GM12878 (cell line): ENCODE results near the gene FAM118B. TPM values are rescaled to one million over a fixed set of nuclear protein-coding genes. Genes with fewer than 3 reads are reported as not detected.
A peak's percentile ranks its signal among the peaks of the same experiment; 100 is the strongest.

Source experiments
- ATAC-seq: fragments of 200-7000 bp; cut with Tn5 transposase; 3 replicates; pipeline ENCODE4 v1.9.1; 2020; ENCODE audit warnings: mild to moderate bottlenecking, moderate library complexity
- BruUV-seq: library from RNA; stranded (reverse); fragments of 400-500 nt; replicated peaks from 2 replicates; lab custom pipeline; 2021; lab: Mats Ljungman, UMichigan
- CTCF ChIA-PET: fragments of 300-600 bp; sonication (Branson Sonifier 250); formaldehyde crosslinking; extraction: SDS; loops from one replicate; lab custom pipeline; 2021; ENCODE audit warnings: inconsistent platforms; lab: Yijun Ruan, JAX
- POLR2A ChIA-PET: fragments of 350-600 bp; formaldehyde crosslinking; extraction: SDS; loops from one replicate; lab custom pipeline; 2021; ENCODE audit warnings: inconsistent platforms; lab: Charles Lee
- RAD21 ChIA-PET: fragments of 300-600 bp; sonication (Branson Sonifier 250); formaldehyde crosslinking; loops from one replicate; lab custom pipeline; 2023; ENCODE audit warnings: antibody characterized with exemption; ENCODE audit not compliant: unreplicated experiment; lab: Charles Lee
- SMC1A ChIA-PET: fragments of 300-600 bp; sonication (Branson Sonifier 250); formaldehyde crosslinking; loops from one replicate; lab custom pipeline; 2023; ENCODE audit not compliant: unreplicated experiment, uncharacterized antibody; lab: Charles Lee
- DNase-seq: peaks from one replicate; pipeline ENCODE4 v3.0.0-alpha.2; 2011; ENCODE audit warnings: low read depth, low spot score
- FAIRE-seq: peaks from 3 replicates; lab custom pipeline; 2011; peaks lifted over from hg19 to GRCh38; lab: Jason Lieb, UNC
- H2AFZ ChIP-seq: 2 replicates; pipeline ENCODE4 v1.6.0; 2011; ENCODE audit warnings: low read depth, low read length, control low read depth; ENCODE audit not compliant: control insufficient read depth
- H3K27ac ChIP-seq: 2 replicates; pipeline ENCODE4 v1.5.1; 2011; ENCODE audit warnings: control low read depth; ENCODE audit not compliant: control insufficient read depth, insufficient read depth
- H3K27me3 ChIP-seq, 2 experiments: replicated peaks in 1 of 2; 2 replicates each; pipeline versions ENCODE4 v1.6.0 to v1.6.1; 2011; ENCODE audit warnings: low read length in 1 of 2; ENCODE audit not compliant: control insufficient read depth in 2 of 2, insufficient read depth in 2 of 2
- H3K36me3 ChIP-seq, 2 experiments: 2 replicates each; pipeline ENCODE4 v1.5.1; 2011; ENCODE audit warnings: low read length in 1 of 2; ENCODE audit not compliant: control insufficient read depth in 2 of 2, insufficient read depth in 2 of 2
- H3K4me1 ChIP-seq: 2 replicates; pipeline ENCODE4 v1.6.1; 2011; ENCODE audit warnings: mild to moderate bottlenecking, low read length, moderate library complexity, mixed read lengths; ENCODE audit not compliant: control insufficient read depth, insufficient read depth
- H3K4me2 ChIP-seq: 2 replicates; pipeline ENCODE4 v1.6.0; 2011; ENCODE audit warnings: control low read depth; ENCODE audit not compliant: control insufficient read depth, insufficient read depth
- H3K4me3 ChIP-seq: fragments of 200-600 bp; sonication (generic); 2 replicates; pipeline ENCODE4 v1.5.1; 2016
- H3K79me2 ChIP-seq: 2 replicates; pipeline ENCODE4 v1.6.0; 2011; ENCODE audit warnings: low read length; ENCODE audit not compliant: control insufficient read depth, insufficient read depth
- H3K9ac ChIP-seq: 2 replicates; pipeline ENCODE4 v1.8.0; 2011; ENCODE audit warnings: low read length, control low read depth, mixed read lengths; ENCODE audit not compliant: control insufficient read depth, insufficient read depth
- H3K9me3 ChIP-seq: replicated peaks from 3 replicates; pipeline ENCODE4 v1.5.1; 2011; ENCODE audit warnings: mild to moderate bottlenecking, low read length; ENCODE audit not compliant: control insufficient read depth, insufficient read depth
- H4K20me1 ChIP-seq: 2 replicates; pipeline ENCODE4 v1.6.0; 2011; ENCODE audit not compliant: control insufficient read depth, insufficient read depth
- CBFB ChIP-seq: IDR thresholded peaks from 2 replicates; pipeline ENCODE4 v1.6.1; 2016; ENCODE audit warnings: antibody characterized with exemption, low read depth
- HDAC2 ChIP-seq: fragments of 200-600 bp; sonication (generic); IDR thresholded peaks from 2 replicates; pipeline ENCODE4 v1.6.1; 2017
- JUND ChIP-seq: IDR thresholded peaks from 2 replicates; pipeline ENCODE4 v1.6.1; 2012; ENCODE audit warnings: low read depth, mild to moderate bottlenecking, low read length, improper control_type of control experiment, moderate library complexity
- WGBS: methylation state at CpG from one replicate; pipeline ENCODE4 v1.1.6; 2016; ENCODE audit warnings: low lambda C conversion rate; ENCODE audit not compliant: insufficient replicate concordance, insufficient coverage; ENCODE audit errors: missing lambda C conversion rate; 5-methylcytosine and 5-hydroxymethylcytosine counted together
- in situ Hi-C: fragments of 300-500 bp; cut with MboI; formaldehyde crosslinking; loops from 9 replicates; pipeline ENCODE4 v1.14.3; 2018; ENCODE audit warnings: mixed read lengths
- intact Hi-C: fragments of 100-400 bp; cut with micrococcal nuclease; formaldehyde crosslinking; loops from one replicate; pipeline ENCODE4 v1.14.2; 2022; ENCODE audit not compliant: unreplicated experiment
- polyA plus RNA-seq, 11 experiments: library from polyadenylated mRNA; depleted of rRNA in 4 of 11; unstranded in 6 of 11; stranded (reverse) in 5 of 11; fragments of >200 nt; fragmentation: Nextera tagmentation in 4 of 11; fragmentation: Illumina TruSeq in 1 of 11; extraction: Ambion mirVana in 4 of 11; extraction: Trizol in 1 of 11; gene quantifications; 1 replicate in 1 of 11; 2 replicates in 10 of 11; pipeline versions ENCODE4 v1.2.1 to v1.2.3, GENCODE V29; 2011 to 2016; ENCODE audit warnings: inconsistent platforms in 2 of 11, missing spikeins in 2 of 11, low read depth in 1 of 11
- total RNA-seq, 4 experiments: library from RNA; depleted of rRNA in 3 of 4; stranded (reverse); fragments of >200 nt in 3 of 4; fragmentation: Illumina TruSeq in 1 of 4; extraction: Trizol in 1 of 4; gene quantifications; 2 replicates each; pipeline versions ENCODE4 v1.2.1 to v1.2.3, GENCODE V29; 2013 to 2021
- TF ChIP-seq, protein P1 (sequence below): IDR thresholded peaks from 2 replicates; pipeline ENCODE4 v1.6.1; 2011; ENCODE audit warnings: mild to moderate bottlenecking, low read depth, low read length, moderate library complexity; ENCODE audit not compliant: insufficient replicate concordance
- TF ChIP-seq, protein P2 (sequence below): fragments of 450-650 bp; IDR thresholded peaks from 2 replicates; pipeline ENCODE4 v1.6.1; 2017; ENCODE audit warnings: mild to moderate bottlenecking, moderate library complexity
- TF ChIP-seq, protein P3 (sequence below): IDR thresholded peaks from 2 replicates; pipeline ENCODE4 v1.6.1; 2012; ENCODE audit warnings: low read depth, low read length, improper control_type of control experiment
- TF ChIP-seq, protein P4 (sequence below), 3 experiments: IDR thresholded peaks in 2 of 3; conservative IDR thresholded peaks in 1 of 3; 2 replicates each; pipeline ENCODE4 v1.5.1; 2011; ENCODE audit warnings: low read depth in 3 of 3, low read length in 3 of 3, mild to moderate bottlenecking in 3 of 3, control low read depth in 2 of 3, moderate library complexity in 2 of 3, inconsistent platforms in 1 of 3, mixed read lengths in 1 of 3; ENCODE audit not compliant: control insufficient read depth in 2 of 3, insufficient read depth in 1 of 3; ENCODE audit errors: extremely low read depth in 1 of 3
- TF ChIP-seq, protein P5 (sequence below): fragments of 150-350 bp; IDR thresholded peaks from 2 replicates; pipeline ENCODE4 v1.6.1; 2016; ENCODE audit warnings: low read depth, low read length

FAM118B gene
- total and polyA plus RNA-seq, 10 of the 15 experiments (the other 5 are each of a cell fraction or from before 2014, with no cell fraction given): 12.8 to 29.7 (median 16.5) TPM

DNA sequence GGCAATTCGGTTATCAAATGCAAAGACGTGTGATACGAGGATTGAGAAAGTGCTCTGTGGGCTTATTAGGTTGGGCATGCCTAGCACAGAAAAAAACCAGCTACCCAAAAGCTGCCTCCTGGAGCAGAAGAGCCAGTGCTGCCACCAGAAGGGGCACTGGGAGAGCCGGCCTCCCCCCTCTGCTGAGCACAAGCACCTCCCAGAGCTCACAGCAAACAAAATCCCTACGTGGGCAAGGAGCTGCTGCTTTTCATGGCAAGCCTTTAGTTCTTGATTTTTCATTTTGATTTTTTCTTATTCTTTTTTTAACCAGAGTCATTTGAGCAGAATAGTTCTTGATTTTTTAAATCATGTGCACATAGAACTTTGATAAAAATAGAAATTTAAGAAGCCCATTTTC is 12.9 kb upstream of the FAM118B start (continued):
- TF ChIP-seq, protein P1, sequence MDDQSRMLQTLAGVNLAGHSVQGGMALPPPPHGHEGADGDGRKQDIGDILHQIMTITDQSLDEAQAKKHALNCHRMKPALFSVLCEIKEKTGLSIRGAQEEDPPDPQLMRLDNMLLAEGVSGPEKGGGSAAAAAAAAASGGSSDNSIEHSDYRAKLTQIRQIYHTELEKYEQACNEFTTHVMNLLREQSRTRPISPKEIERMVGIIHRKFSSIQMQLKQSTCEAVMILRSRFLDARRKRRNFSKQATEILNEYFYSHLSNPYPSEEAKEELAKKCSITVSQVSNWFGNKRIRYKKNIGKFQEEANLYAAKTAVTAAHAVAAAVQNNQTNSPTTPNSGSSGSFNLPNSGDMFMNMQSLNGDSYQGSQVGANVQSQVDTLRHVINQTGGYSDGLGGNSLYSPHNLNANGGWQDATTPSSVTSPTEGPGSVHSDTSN: no peak
- TF ChIP-seq HDAC2 (no peak), JUND (no peak)
- TF ChIP-seq, protein P2, sequence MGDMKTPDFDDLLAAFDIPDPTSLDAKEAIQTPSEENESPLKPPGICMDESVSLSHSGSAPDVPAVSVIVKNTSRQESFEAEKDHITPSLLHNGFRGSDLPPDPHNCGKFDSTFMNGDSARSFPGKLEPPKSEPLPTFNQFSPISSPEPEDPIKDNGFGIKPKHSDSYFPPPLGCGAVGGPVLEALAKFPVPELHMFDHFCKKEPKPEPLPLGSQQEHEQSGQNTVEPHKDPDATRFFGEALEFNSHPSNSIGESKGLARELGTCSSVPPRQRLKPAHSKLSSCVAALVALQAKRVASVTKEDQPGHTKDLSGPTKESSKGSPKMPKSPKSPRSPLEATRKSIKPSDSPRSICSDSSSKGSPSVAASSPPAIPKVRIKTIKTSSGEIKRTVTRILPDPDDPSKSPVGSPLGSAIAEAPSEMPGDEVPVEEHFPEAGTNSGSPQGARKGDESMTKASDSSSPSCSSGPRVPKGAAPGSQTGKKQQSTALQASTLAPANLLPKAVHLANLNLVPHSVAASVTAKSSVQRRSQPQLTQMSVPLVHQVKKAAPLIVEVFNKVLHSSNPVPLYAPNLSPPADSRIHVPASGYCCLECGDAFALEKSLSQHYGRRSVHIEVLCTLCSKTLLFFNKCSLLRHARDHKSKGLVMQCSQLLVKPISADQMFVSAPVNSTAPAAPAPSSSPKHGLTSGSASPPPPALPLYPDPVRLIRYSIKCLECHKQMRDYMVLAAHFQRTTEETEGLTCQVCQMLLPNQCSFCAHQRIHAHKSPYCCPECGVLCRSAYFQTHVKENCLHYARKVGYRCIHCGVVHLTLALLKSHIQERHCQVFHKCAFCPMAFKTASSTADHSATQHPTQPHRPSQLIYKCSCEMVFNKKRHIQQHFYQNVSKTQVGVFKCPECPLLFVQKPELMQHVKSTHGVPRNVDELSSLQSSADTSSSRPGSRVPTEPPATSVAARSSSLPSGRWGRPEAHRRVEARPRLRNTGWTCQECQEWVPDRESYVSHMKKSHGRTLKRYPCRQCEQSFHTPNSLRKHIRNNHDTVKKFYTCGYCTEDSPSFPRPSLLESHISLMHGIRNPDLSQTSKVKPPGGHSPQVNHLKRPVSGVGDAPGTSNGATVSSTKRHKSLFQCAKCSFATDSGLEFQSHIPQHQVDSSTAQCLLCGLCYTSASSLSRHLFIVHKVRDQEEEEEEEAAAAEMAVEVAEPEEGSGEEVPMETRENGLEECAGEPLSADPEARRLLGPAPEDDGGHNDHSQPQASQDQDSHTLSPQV: no peak
- TF ChIP-seq, all 136 proteins: peak for 0

DNA sequence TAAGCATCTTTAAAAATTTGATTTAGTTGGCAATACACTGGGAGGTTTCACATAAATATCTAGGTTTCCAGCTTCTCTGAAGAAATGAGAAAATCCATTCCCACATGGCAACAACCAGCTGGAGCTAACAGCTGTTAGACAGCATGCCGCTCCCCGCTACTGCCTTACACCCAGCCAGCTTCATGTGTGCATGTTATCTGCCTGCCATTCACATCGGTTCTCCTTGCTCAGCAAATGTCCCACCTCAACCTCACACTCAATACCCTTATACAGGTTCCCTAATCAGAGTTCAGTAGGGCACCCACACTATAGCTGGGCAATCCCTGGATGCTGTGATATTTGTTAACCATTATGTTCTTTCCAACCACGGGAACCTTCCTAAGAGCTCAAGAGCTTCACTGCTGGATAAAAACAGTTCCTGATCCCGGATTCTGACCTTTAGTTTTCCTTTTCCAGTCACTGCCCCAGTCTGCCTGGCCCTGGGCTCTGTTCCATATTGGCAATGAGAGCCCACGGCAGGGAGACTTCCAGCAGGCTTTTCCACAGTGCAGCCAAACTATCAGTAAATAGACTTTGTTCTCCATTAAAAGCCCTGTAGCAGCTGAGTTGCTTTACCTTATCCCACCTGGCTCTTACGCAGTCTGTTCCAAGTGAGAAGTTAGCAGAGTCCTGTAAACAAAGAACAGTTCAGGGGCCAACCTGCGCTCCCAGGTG is 8.8 kb upstream of the FAM118B start:
- no peak overlapping the region for H2AFZ ChIP-seq
- BruUV-seq: TSS peak; percentile 14
- FAIRE-seq (no peak), DNase-seq (no peak), ATAC-seq (no peak)
- ChIA-PET POLR2A (no interaction called here), SMC1A (no interaction called here), CTCF (interaction anchor here (1.6 kb wide), 1 partner anchor 9 kb away, joined by 4 read pairs; no protein-coding TSS in a partner anchor), RAD21 (interaction anchor here (0.6 kb wide), 1 partner anchor 9 kb away, joined by 3 read pairs; no protein-coding TSS in a partner anchor)
- H3K27me3 ChIP-seq: no peaks in the 10 kb centered on the region
- intact Hi-C loops (no loop called here), in situ Hi-C loops (no loop called here)
- no peak overlapping the region for H3K4me3 ChIP-seq
- no peak overlapping the region for H3K27ac ChIP-seq
- H4K20me1 ChIP-seq: no peaks in the 10 kb centered on the region
- H3K9ac ChIP-seq: no peak overlapping the region
- H3K9me3 ChIP-seq: no peaks in the 10 kb centered on the region; the same call in 2 of the 3 replicates
- no peak overlapping the region for H3K4me2 ChIP-seq
- H3K36me3 ChIP-seq: peaks cover 21 to 23% of the 10 kb centered on the region in 2 experiments
- H3K79me2 ChIP-seq: no peaks in the 10 kb centered on the region
- H3K4me1 ChIP-seq: no peaks in the 10 kb centered on the region
- WGBS: 90% methylated on average over 8 of the region's 8 CpGs
- TF ChIP-seq, protein P3, sequence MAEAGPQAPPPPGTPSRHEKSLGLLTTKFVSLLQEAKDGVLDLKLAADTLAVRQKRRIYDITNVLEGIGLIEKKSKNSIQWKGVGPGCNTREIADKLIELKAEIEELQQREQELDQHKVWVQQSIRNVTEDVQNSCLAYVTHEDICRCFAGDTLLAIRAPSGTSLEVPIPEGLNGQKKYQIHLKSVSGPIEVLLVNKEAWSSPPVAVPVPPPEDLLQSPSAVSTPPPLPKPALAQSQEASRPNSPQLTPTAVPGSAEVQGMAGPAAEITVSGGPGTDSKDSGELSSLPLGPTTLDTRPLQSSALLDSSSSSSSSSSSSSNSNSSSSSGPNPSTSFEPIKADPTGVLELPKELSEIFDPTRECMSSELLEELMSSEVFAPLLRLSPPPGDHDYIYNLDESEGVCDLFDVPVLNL: no peak
- TF ChIP-seq, protein P4, sequence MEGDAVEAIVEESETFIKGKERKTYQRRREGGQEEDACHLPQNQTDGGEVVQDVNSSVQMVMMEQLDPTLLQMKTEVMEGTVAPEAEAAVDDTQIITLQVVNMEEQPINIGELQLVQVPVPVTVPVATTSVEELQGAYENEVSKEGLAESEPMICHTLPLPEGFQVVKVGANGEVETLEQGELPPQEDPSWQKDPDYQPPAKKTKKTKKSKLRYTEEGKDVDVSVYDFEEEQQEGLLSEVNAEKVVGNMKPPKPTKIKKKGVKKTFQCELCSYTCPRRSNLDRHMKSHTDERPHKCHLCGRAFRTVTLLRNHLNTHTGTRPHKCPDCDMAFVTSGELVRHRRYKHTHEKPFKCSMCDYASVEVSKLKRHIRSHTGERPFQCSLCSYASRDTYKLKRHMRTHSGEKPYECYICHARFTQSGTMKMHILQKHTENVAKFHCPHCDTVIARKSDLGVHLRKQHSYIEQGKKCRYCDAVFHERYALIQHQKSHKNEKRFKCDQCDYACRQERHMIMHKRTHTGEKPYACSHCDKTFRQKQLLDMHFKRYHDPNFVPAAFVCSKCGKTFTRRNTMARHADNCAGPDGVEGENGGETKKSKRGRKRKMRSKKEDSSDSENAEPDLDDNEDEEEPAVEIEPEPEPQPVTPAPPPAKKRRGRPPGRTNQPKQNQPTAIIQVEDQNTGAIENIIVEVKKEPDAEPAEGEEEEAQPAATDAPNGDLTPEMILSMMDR (IDR thresholded peaks at IDR 0.05 in 2 of 3, conservative IDR thresholded peaks at IDR 0.05 in 1 of 3; ENCODE audit: control insufficient read depth in 2 of 3, extremely low read depth in 1 of 3, insufficient read depth in 1 of 3, low read depth in 3 of 3, low read length in 3 of 3): no peak
- TF ChIP-seq, protein P5, sequence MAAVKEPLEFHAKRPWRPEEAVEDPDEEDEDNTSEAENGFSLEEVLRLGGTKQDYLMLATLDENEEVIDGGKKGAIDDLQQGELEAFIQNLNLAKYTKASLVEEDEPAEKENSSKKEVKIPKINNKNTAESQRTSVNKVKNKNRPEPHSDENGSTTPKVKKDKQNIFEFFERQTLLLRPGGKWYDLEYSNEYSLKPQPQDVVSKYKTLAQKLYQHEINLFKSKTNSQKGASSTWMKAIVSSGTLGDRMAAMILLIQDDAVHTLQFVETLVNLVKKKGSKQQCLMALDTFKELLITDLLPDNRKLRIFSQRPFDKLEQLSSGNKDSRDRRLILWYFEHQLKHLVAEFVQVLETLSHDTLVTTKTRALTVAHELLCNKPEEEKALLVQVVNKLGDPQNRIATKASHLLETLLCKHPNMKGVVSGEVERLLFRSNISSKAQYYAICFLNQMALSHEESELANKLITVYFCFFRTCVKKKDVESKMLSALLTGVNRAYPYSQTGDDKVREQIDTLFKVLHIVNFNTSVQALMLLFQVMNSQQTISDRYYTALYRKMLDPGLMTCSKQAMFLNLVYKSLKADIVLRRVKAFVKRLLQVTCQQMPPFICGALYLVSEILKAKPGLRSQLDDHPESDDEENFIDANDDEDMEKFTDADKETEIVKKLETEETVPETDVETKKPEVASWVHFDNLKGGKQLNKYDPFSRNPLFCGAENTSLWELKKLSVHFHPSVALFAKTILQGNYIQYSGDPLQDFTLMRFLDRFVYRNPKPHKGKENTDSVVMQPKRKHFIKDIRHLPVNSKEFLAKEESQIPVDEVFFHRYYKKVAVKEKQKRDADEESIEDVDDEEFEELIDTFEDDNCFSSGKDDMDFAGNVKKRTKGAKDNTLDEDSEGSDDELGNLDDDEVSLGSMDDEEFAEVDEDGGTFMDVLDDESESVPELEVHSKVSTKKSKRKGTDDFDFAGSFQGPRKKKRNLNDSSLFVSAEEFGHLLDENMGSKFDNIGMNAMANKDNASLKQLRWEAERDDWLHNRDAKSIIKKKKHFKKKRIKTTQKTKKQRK: no peak
- TF ChIP-seq CBFB: no peak
